Stimulated activated CD8-positive, alpha-beta memory T cell treated with anti-CD3 and anti-CD28 coated beads, Interleukin-7, amount 100 ng/mL, for 24 hours (primary cell): ENCODE results near the gene PDE3B.

Experiments
- DNase-seq: peaks from one replicate; pipeline ENCODE4 v3.0.0-alpha.2; 2020; ENCODE audit warnings: low read depth

Gene PDE3B

GRCh38 chr11:14886513-14886912 lies 242.9 kb downstream of the PDE3B start:
- no peak for DNase-seq

GRCh38 chr11:14891143-14892035 lies 247.8 kb downstream of the PDE3B start:
- DNase-seq: peak; percentile 64

DNA sequence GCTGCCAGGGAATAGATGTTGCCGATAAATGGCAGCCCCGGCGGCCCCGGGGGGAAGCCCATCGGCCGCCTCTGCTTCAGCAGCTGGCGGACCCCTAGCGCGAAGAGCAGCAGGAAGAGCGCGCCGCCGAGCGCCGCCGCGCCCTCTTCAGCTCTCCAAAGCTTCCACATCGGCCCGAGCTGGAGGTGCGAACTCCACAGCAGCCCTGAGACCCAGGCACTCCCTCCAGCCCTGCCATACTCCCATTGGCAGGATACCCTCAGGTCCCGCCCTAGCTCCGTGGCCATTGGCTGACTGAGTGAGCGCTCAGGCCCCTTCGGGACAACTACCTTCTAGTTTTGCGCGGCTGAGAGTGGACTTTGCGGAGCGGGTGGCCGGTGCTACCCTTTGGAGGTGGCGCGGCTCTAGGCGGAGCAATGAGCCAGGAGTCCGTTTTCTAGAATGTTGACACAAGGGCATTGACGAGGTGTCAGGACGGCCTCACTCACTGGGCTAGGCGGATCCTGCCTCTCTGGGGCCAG lies 248.5 kb downstream of the PDE3B start, which contains the start of gene CYP2R1:
Gene CYP2R1, minus strand, starts transcription at position 196 of the 521 bp plus-strand sequence. Its CDS starts 26 bp downstream, at position 170.
- peak; percentile 72 for DNase-seq

GRCh38 chr11:14892577-14892976 lies 249.0 kb downstream of the PDE3B start:
- no peak for DNase-seq

GRCh38 chr11:14894657-14895598 lies 251.3 kb downstream of the PDE3B start:
- DNase-seq: no peak

DNA sequence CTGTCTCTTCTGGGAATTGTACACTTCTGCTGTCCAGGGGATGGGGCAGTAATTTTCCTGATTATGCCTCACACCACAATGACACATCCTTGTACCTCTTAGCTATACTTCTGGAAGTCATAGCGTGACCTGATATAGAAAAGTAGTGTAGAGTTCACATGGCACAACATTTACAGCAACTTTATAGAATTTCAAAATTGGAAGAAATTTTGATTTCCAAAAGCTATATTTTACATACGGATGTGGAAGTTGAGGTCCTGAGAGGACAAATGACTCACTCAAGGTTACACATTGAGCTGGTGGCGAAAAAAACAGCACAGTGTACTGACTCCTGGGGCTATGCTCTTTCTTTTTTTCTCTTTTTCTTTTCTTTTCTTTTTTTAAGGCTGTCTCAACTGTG lies 254.8 kb downstream of the PDE3B start:
- no peak for DNase-seq

DNA sequence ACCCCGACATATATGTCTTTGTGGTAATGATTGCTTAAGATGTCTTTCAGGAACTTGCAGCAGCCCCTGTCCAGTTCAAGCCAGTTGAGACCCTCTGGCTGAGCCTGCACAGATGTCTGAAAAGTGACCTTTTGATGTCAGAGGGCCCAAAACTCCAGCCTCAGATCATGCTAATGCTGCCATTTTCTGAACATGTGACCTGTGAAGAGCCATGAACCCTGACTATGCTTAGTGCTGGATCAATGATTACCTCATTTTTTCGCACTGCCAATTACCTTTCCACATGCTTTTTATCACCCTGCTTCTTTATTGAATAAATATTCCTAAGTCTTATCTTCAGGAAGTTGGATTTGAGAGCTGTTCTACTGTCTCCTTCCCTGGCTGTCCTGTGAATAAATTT lies 255.3 kb downstream of the PDE3B start:
- no peak for DNase-seq

DNA sequence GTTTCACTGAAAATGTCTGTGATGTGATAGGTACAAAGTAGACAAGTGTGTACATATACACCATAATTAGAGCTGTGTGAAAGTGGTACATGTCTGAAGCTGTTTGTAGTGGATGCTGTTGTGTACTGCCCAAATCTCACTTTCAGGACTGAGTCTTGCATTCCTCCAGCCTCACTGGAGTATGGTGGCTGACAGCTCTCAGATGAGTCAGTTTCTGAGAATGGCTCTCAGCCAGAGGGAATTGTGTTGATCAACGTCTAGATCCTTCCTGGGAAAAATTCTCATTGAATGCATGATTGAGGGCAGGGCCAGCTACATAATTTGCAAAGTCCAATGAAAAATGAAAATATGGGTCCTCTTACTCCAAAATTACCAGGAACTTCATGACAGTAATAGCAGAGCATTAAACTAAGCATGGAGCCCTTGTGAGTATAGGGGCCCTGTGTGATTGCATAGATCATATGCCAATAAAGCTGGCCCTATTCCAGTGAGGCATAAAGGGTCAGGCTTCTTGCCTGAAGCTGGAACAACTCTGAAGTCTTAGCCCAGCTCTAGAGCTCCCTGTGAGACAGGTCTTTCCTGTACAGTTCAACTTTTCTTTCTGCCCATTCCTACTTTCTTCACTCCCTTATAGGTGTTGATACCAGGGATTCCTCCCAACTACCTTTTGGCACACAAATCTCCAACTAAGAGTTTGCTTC lies 259.2 kb downstream of the PDE3B start:
- DNase-seq: no peak

GRCh38 chr11:14904745-14905103 lies 261.1 kb downstream of the PDE3B start:
- DNase-seq: peak; percentile 75

DNA sequence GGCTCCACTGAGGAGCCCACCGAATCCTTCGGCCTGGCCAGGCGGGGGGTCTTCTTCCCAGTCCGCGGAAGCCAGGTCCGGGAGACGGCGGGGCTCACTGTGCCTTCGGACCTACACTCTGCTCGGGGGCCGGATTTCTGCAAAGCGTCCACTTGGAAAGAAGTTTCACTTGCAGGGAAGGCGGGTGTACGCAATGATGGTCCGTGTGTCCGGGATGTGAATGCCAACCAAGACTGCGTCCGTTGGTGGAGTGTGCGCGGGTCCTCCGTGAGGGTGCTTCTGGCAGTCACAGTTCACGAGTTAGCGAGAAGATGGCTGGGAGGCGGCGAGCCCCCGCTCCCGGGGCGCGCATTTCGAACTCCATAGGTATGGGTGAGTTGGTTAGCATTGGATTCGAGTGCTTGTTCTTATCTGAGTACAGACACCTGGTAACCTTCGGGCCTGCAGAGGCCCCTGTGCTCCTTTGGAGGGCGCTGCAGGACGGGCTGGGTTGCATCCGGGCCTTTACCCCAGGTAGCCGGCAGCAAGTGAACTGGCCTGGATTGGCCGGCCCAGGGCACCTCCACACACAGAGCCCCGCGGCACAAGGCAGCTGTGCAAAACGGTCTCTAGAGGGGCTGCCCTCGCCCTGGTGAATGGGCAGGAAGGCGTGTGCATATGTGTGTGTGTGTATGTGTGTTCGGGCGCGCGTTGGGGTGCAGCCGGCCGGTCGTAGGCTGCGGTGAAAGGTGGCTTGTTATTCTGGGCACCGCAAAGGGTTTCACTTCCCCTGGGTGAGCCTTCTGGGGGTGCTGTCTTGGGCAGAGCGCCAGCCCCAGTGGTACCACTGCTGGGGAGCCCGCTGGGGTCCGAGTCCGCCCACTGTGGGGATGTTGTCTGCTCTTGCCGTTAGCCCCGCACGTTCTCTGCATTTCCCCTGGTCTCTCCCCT lies 261.8 kb downstream of the PDE3B start:
- peak; percentile 32 for DNase-seq

GRCh38 chr11:14906578-14906977 lies 263.0 kb downstream of the PDE3B start:
- no peak for DNase-seq

DNA sequence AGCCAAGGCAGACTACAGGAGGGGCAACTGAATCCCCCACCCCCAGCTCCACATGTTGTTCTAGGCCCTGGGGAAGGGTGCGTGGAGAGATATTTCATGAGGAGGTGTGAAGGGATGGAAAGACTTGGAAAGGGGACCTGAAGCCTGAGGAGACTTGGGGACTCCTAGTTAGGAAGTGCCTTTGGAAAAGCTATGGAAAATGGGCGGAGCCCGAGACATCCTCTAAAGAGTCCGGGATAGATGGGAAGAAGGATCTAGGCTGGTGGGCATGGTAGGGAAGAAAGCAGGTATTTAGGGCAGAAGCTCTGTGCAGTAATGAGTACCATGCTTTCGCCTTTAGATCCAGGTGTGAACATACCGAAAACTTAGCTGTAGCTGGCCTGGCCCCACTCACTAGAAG lies 263.4 kb downstream of the PDE3B start:
- no peak for DNase-seq

DNA sequence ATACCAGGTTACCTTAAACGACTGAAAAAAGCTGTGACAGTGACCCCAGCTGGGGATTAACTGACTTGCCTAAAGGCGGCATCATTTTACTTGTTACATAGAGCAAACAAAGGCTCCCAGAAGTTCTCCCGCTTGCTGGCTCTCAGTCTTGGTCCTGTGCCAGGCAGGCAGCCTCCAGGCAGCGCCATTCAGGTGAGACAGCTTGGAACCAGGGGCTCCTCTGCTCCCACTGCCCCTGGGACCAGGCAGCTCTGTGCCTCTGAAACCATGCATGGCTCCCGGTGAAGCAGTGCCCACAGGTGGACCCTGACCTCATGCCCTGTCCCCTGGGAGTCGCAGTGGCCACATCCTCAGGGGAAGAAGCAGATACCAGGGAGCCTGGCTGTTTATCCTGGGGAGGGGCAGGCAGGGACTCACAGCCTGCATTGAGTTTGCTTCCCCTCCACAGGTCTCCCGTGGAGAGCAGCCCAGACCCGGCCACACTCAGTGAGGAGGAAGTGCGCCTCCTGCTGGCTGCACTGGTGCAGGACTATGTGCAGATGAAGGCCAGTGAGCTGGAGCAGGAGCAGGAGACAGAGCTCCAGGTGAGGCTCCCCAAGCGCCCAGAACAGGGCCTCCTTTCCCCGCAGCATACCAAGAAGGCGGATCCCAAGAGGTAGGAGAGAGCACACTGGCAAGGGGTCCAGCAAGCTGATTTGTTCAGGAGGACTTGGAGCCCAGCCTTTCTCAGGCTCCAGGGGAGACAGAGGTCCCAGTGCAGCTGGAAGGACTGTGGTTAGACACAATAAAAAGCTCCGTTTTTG lies 264.0 kb downstream of the PDE3B start:
- DNase-seq: peak; percentile 75

- DNase-seq: no peak
These were observed 264.7 kb downstream of the PDE3B start for GRCh38 chr11:14908214-14908880.

- DNase-seq: no peak
These were observed 270.9 kb downstream of the PDE3B start for GRCh38 chr11:14914536-14914935.

DNA sequence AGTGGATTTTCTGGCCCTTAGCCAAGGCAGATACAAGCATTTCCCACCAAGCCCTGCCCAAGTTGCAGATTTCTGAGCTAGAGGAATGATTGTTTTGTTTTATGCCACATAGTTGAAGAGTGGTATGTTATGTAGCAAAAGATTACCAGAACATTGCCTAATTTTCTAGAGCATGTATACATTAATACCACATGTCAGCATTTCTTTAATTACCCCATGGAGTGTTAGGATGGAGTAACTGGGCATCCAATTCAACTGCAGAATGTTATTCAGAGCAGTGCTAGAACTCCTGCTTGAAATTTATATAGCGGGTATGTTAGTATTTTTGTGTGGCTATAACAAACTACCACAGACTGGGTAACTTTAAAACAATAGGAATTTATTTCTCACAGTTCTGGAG lies 272.8 kb downstream of the PDE3B start:
- no peak for DNase-seq
